Measurements from ENCODE around the gene KCNJ15.

The KCNJ15 gene

GRCh38 chr21:38351961-38352521 is 95.2 kb downstream of the KCNJ15 start:
- TF ChIP-seq CTCF (IDR thresholded peaks at IDR 0.05; ENCODE audit: extremely low read depth, insufficient read depth, missing control alignments): no peak
- in situ Hi-C loops (cut with MboI; ENCODE audit: low pct_unique_long_range_greater_than_20kb, low sequenced_read_pairs, unreplicated experiment): loop anchor here (5.0 to 25.0 kb wide), 3 partner anchors 140 to 640 kb away; no protein-coding TSS in a partner anchor
- no peak for DNase-seq (ENCODE audit: low spot score)

GRCh38 chr21:38352536-38353219 is 95.9 kb downstream of the KCNJ15 start:
- peak; percentile 62 for DNase-seq (ENCODE audit: low spot score)
- in situ Hi-C loops (cut with MboI; ENCODE audit: low pct_unique_long_range_greater_than_20kb, low sequenced_read_pairs, unreplicated experiment): loop anchor here (5.0 to 25.0 kb wide), 3 partner anchors 140 to 640 kb away; no protein-coding TSS in a partner anchor
- TF ChIP-seq CTCF (IDR thresholded peaks at IDR 0.05; ENCODE audit: extremely low read depth, insufficient read depth, missing control alignments): peak; percentile 66

GRCh38 chr21:38354231-38354630 is 97.4 kb downstream of the KCNJ15 start:
- no peak for DNase-seq (ENCODE audit: low spot score)
- in situ Hi-C loops (cut with MboI; ENCODE audit: low pct_unique_long_range_greater_than_20kb, low sequenced_read_pairs, unreplicated experiment): loop anchor here (5.0 to 25.0 kb wide), 3 partner anchors 142 to 642 kb away; no protein-coding TSS in a partner anchor
- no peak for TF ChIP-seq CTCF (IDR thresholded peaks at IDR 0.05; ENCODE audit: extremely low read depth, insufficient read depth, missing control alignments)

- TF ChIP-seq CTCF (IDR thresholded peaks at IDR 0.05; ENCODE audit: extremely low read depth, insufficient read depth, missing control alignments): no peak
- in situ Hi-C loops (cut with MboI; ENCODE audit: low pct_unique_long_range_greater_than_20kb, low sequenced_read_pairs, unreplicated experiment): loop anchor here (5.0 to 25.0 kb wide), 3 partner anchors 142 to 642 kb away; no protein-coding TSS in a partner anchor
- DNase-seq (ENCODE audit: low spot score): no peak
Measured at GRCh38 chr21:38354746-38355145, 98.0 kb downstream of the KCNJ15 start.

- DNase-seq (ENCODE audit: low spot score): no peak
- TF ChIP-seq CTCF (IDR thresholded peaks at IDR 0.05; ENCODE audit: extremely low read depth, insufficient read depth, missing control alignments): no peak
- in situ Hi-C loops (cut with MboI; ENCODE audit: low pct_unique_long_range_greater_than_20kb, low sequenced_read_pairs, unreplicated experiment): loop anchor here (10.0 to 25.0 kb wide), 2 partner anchors 191 to 643 kb away; no protein-coding TSS in a partner anchor
Measured at GRCh38 chr21:38355353-38355752, 98.6 kb downstream of the KCNJ15 start.

GRCh38 chr21:38355992-38356781 is 99.4 kb downstream of the KCNJ15 start:
- peak; percentile 98 for TF ChIP-seq CTCF (IDR thresholded peaks at IDR 0.05; ENCODE audit: extremely low read depth, insufficient read depth, missing control alignments)
- DNase-seq (ENCODE audit: low spot score): peak; percentile 84
- in situ Hi-C loops (cut with MboI; ENCODE audit: low pct_unique_long_range_greater_than_20kb, low sequenced_read_pairs, unreplicated experiment): loop anchor here (10.0 to 25.0 kb wide), 2 partner anchors 191 to 644 kb away; no protein-coding TSS in a partner anchor
